GM12878 (cell line): ENCODE results near the gene DOCK2.

ENCODE experiments used
- HDAC2 ChIP-seq: fragments of 200-600 bp; sonication (generic); IDR thresholded peaks from 2 replicates; pipeline ENCODE4 v1.6.1; 2017
- JUND ChIP-seq: IDR thresholded peaks from 2 replicates; pipeline ENCODE4 v1.6.1; 2012; ENCODE audit warnings: low read depth, mild to moderate bottlenecking, low read length, improper control_type of control experiment, moderate library complexity
- KDM1A ChIP-seq: fragments of 200-600 bp; sonication (generic); IDR thresholded peaks from 2 replicates; pipeline ENCODE4 v1.6.1; 2016; ENCODE audit warnings: borderline replicate concordance
- MEF2B ChIP-seq: fragments of 450-650 bp; IDR thresholded peaks from 2 replicates; pipeline ENCODE4 v1.6.1; 2018; ENCODE audit warnings: mild to moderate bottlenecking, moderate library complexity; ENCODE audit not compliant: partially characterized antibody, poor library complexity, severe bottlenecking
- POLR2A ChIP-seq: IDR thresholded peaks from 2 replicates; pipeline ENCODE4 v1.6.1; 2011; ENCODE audit warnings: low read depth, mild to moderate bottlenecking, low read length
- SREBF2 ChIP-seq: IDR thresholded peaks from 2 replicates; pipeline ENCODE4 v1.6.1; 2012; ENCODE audit warnings: mild to moderate bottlenecking, low read length
- ZNF274 ChIP-seq: IDR thresholded peaks from one replicate; pipeline ENCODE4 v1.8.0; 2011; ENCODE audit not compliant: insufficient read length, insufficient read depth
- TF ChIP-seq, protein P1 (sequence below): fragments of 450-650 bp; IDR thresholded peaks from 2 replicates; pipeline ENCODE4 v1.6.1; 2016; ENCODE audit warnings: mild to moderate bottlenecking
- TF ChIP-seq, protein P2 (sequence below): IDR thresholded peaks from 2 replicates; pipeline ENCODE4 v1.6.1; 2012; ENCODE audit warnings: low read depth, low read length, improper control_type of control experiment
- TF ChIP-seq, protein P3 (sequence below): IDR thresholded peaks from 2 replicates; pipeline ENCODE4 v1.6.1; 2012; ENCODE audit warnings: mild to moderate bottlenecking, low read depth, low read length
- TF ChIP-seq, protein P4 (sequence below): IDR thresholded peaks from 2 replicates; pipeline ENCODE4 v1.6.1; 2012; ENCODE audit warnings: low read depth, low read length, improper control_type of control experiment
- TF ChIP-seq, protein P5 (sequence below): fragments of 450-650 bp; IDR thresholded peaks from 2 replicates; pipeline ENCODE4 v1.6.1; 2014; ENCODE audit warnings: mild to moderate bottlenecking

DNA sequence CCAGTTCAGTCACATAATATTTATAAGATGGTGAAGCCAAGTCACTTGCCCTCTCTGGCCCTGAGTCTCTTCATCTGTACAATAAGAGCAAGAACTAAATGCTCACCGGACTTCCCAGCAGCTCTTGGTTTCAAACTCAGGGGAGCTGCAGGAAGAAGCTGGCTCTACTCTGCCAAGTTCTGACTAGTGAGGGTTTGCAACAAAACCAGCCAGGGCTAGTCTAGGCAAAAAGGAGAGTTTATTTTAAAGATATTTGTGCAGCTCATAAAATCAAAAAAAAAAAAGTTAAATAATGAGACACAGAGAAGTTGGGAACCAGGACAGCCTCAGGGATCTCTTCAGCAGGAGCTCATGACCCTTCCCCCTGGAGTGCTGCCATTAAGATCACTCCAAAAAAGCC, 107.3 kb downstream of the DOCK2 start:
- no peak for TF ChIP-seq SREBF2
- TF ChIP-seq, protein P1, sequence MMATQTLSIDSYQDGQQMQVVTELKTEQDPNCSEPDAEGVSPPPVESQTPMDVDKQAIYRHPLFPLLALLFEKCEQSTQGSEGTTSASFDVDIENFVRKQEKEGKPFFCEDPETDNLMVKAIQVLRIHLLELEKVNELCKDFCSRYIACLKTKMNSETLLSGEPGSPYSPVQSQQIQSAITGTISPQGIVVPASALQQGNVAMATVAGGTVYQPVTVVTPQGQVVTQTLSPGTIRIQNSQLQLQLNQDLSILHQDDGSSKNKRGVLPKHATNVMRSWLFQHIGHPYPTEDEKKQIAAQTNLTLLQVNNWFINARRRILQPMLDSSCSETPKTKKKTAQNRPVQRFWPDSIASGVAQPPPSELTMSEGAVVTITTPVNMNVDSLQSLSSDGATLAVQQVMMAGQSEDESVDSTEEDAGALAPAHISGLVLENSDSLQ: no peak
- TF ChIP-seq ZNF274: no peak
- TF ChIP-seq, protein P2, sequence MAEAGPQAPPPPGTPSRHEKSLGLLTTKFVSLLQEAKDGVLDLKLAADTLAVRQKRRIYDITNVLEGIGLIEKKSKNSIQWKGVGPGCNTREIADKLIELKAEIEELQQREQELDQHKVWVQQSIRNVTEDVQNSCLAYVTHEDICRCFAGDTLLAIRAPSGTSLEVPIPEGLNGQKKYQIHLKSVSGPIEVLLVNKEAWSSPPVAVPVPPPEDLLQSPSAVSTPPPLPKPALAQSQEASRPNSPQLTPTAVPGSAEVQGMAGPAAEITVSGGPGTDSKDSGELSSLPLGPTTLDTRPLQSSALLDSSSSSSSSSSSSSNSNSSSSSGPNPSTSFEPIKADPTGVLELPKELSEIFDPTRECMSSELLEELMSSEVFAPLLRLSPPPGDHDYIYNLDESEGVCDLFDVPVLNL: no peak
- no peak for TF ChIP-seq MEF2B
- TF ChIP-seq JUND: no peak
- TF ChIP-seq, protein P3, sequence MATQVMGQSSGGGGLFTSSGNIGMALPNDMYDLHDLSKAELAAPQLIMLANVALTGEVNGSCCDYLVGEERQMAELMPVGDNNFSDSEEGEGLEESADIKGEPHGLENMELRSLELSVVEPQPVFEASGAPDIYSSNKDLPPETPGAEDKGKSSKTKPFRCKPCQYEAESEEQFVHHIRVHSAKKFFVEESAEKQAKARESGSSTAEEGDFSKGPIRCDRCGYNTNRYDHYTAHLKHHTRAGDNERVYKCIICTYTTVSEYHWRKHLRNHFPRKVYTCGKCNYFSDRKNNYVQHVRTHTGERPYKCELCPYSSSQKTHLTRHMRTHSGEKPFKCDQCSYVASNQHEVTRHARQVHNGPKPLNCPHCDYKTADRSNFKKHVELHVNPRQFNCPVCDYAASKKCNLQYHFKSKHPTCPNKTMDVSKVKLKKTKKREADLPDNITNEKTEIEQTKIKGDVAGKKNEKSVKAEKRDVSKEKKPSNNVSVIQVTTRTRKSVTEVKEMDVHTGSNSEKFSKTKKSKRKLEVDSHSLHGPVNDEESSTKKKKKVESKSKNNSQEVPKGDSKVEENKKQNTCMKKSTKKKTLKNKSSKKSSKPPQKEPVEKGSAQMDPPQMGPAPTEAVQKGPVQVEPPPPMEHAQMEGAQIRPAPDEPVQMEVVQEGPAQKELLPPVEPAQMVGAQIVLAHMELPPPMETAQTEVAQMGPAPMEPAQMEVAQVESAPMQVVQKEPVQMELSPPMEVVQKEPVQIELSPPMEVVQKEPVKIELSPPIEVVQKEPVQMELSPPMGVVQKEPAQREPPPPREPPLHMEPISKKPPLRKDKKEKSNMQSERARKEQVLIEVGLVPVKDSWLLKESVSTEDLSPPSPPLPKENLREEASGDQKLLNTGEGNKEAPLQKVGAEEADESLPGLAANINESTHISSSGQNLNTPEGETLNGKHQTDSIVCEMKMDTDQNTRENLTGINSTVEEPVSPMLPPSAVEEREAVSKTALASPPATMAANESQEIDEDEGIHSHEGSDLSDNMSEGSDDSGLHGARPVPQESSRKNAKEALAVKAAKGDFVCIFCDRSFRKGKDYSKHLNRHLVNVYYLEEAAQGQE: no peak
- TF ChIP-seq KDM1A: no peak
- TF ChIP-seq HDAC2: no peak
- no peak for TF ChIP-seq POLR2A
- TF ChIP-seq, protein P4, sequence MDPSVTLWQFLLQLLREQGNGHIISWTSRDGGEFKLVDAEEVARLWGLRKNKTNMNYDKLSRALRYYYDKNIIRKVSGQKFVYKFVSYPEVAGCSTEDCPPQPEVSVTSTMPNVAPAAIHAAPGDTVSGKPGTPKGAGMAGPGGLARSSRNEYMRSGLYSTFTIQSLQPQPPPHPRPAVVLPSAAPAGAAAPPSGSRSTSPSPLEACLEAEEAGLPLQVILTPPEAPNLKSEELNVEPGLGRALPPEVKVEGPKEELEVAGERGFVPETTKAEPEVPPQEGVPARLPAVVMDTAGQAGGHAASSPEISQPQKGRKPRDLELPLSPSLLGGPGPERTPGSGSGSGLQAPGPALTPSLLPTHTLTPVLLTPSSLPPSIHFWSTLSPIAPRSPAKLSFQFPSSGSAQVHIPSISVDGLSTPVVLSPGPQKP: no peak
- TF ChIP-seq, protein P5, sequence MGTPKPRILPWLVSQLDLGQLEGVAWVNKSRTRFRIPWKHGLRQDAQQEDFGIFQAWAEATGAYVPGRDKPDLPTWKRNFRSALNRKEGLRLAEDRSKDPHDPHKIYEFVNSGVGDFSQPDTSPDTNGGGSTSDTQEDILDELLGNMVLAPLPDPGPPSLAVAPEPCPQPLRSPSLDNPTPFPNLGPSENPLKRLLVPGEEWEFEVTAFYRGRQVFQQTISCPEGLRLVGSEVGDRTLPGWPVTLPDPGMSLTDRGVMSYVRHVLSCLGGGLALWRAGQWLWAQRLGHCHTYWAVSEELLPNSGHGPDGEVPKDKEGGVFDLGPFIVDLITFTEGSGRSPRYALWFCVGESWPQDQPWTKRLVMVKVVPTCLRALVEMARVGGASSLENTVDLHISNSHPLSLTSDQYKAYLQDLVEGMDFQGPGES: no peak
